ENCODE results near the gene DUS1L.

DUS1L gene

GRCh38 chr17:82033359-82034085, 32.1 kb downstream of the DUS1L start:
- no peak overlapping the region for H3K27ac ChIP-seq
- H3K4me1 ChIP-seq = peaks cover 0 to 47% (median 36%) of the 10 kb centered on the region in 4 donors
- peaks cover 0 to 15% (median 13%) of the 10 kb centered on the region in 3 donors for H3K36me3 ChIP-seq
- TF ChIP-seq CTCF (IDR thresholded peaks at IDR 0.05) = no peak
- intact Hi-C loops (cut with DNase I; ENCODE audit: low total_unique reads) = no loop called here
- H3K27me3 ChIP-seq = peaks cover 0 to 41% of the 10 kb centered on the region in 2 donors
- no peaks in the 10 kb centered on the region for H3K9me3 ChIP-seq
- no peak for DNase-seq
- H3K4me3 ChIP-seq = no peak overlapping the region

GRCh38 chr17:82031885-82032627, 33.5 kb downstream of the DUS1L start:
- Histone ChIP-seq H3K27ac (no peak overlapping the region), H3K36me3 (peaks cover 0 to 17% (median 13%) of the 10 kb centered on the region in 3 donors), H3K27me3 (peaks cover 0 to 52% of the 10 kb centered on the region in 2 donors), H3K4me3 (peak overlapping the region; percentile 16 to 33), H3K9me3 (no peaks in the 10 kb centered on the region), H3K4me1 (peaks cover 0 to 42% (median 33%) of the 10 kb centered on the region in 4 donors)
- no peak for TF ChIP-seq CTCF (IDR thresholded peaks at IDR 0.05)
- DNase-seq = no peak
- intact Hi-C loops (cut with DNase I; ENCODE audit: low total_unique reads) = loop anchor here (2.0 kb wide), 1 partner anchor 121 kb away; no protein-coding TSS in a partner anchor

- Histone ChIP-seq H3K4me1 (peaks cover 0 to 35% (median 27%) of the 10 kb centered on the region in 4 donors), H3K27ac (peak within 1 kb of the TSS in 1 of 2 donors; percentile 4), H3K27me3 (peaks cover 0 to 53% of the 10 kb centered on the region in 2 donors), H3K9me3 (no peaks in the 10 kb centered on the region), H3K36me3 (peaks cover 0 to 17% (median 13%) of the 10 kb centered on the region in 3 donors), H3K4me3 (peak within 1 kb of the TSS; percentile 43 to 53)
- no peak for TF ChIP-seq CTCF (IDR thresholded peaks at IDR 0.05)
- no peak for DNase-seq
- intact Hi-C loops (cut with DNase I; ENCODE audit: low total_unique reads) = loop anchor here (2.0 kb wide), 1 partner anchor 121 kb away; no protein-coding TSS in a partner anchor
Observed at GRCh38 chr17:82031303-82031884, 34.2 kb downstream of the DUS1L start, which contains the start of gene RAC3. TSS of gene RAC3 (plus strand) at chr17:82031678. CDS start at chr17:82031762, 84 bp downstream.

- DNase-seq = peak; percentile 68 to 89
- Histone ChIP-seq H3K4me3 (peak overlapping the region; percentile 43 to 53), H3K9me3 (no peaks in the 10 kb centered on the region), H3K4me1 (peaks cover 0 to 28% (median 21%) of the 10 kb centered on the region in 4 donors), H3K36me3 (peaks cover 0 to 12% (median 9%) of the 10 kb centered on the region in 3 donors), H3K27me3 (peaks cover 0 to 53% of the 10 kb centered on the region in 2 donors), H3K27ac (peak overlapping the region in 1 of 2 donors; percentile 4)
- intact Hi-C loops (cut with DNase I; ENCODE audit: low total_unique reads) = loop anchor here (2.0 kb wide), 1 partner anchor 122 kb away; no protein-coding TSS in a partner anchor
- TF ChIP-seq CTCF (IDR thresholded peaks at IDR 0.05) = peak; percentile 94 to 96
Observed at GRCh38 chr17:82030470-82031302, 34.9 kb downstream of the DUS1L start.

Data from tibial artery (tissue), 4 donors.